Adrenal gland (tissue), 12 donors: ENCODE results near the gene GIGYF2. TPM values are rescaled to one million over a fixed set of nuclear protein-coding genes. Genes with fewer than 3 reads are reported as not detected.

ENCODE experiments used
- DNase-seq, 7 donors: peaks; one replicate each; pipeline ENCODE4 v3.0.0-alpha.2; 2019 to 2020
- H3K27ac ChIP-seq, 5 donors: fragments of 200-600 bp; sonication (generic) in 4 of 5; 1 replicate in 3 of 5; 2 replicates in 2 of 5; pipeline versions ENCODE4 v1.5.1 to v1.8.0; 2016 to 2020; ENCODE audit warnings: mild to moderate bottlenecking in 1 of 5
- H3K27me3 ChIP-seq: fragments of 200-600 bp; 2 replicates; pipeline ENCODE4 v1.8.0; 2021
- H3K36me3 ChIP-seq, 2 donors: fragments of 200-600 bp; replicated peaks in 1 of 2; 1 replicate in 1 of 2; 2 replicates in 1 of 2; pipeline versions ENCODE4 v1.5.1 to v1.8.0; 2018 to 2022
- H3K4me1 ChIP-seq, 2 donors: fragments of 200-600 bp; replicated peaks in 1 of 2; 1 replicate in 1 of 2; 2 replicates in 1 of 2; pipeline versions ENCODE4 v1.5.1 to v1.8.0; 2018 to 2021
- H3K4me3 ChIP-seq, 4 donors: fragments of 200-600 bp; sonication (generic) in 3 of 4; one replicate each; pipeline ENCODE4 v1.5.1; 2016 to 2018
- H3K9me3 ChIP-seq, 3 donors: fragments of 200-600 bp; sonication (generic) in 1 of 3; replicated peaks in 1 of 3; 1 replicate in 2 of 3; 2 replicates in 1 of 3; pipeline versions ENCODE4 v1.5.1 to v1.8.0; 2016 to 2021
- CTCF ChIP-seq, 6 experiments: fragments of 450-650 bp in 4 of 6; fragments of 200-600 bp in 2 of 6; sonication (generic) in 1 of 6; IDR thresholded peaks; 1 replicate in 5 of 6; 2 replicates in 1 of 6; pipeline versions ENCODE4 v1.5.1 to v1.8.0; 2016 to 2021; ENCODE audit warnings: antibody characterized with exemption in 6 of 6, mild to moderate bottlenecking in 2 of 6, moderate library complexity in 1 of 6
- POLR2A ChIP-seq, 2 donors: fragments of 450-650 bp; IDR thresholded peaks; one replicate each; pipeline ENCODE4 v1.6.1; 2017; ENCODE audit warnings: antibody characterized with exemption in 2 of 2, mild to moderate bottlenecking in 2 of 2, moderate library complexity in 1 of 2
- WGBS, 4 donors: extraction: QIAGEN DNeasy Blood & Tissue Kit in 2 of 4; methylation state at CpG; one replicate each; pipeline versions ENCODE4 v1.1.5 to v1.1.7; 2013 to 2017; 5-methylcytosine and 5-hydroxymethylcytosine counted together
- intact Hi-C, 2 donors: fragments of 100-400 bp; cut with DNase I; formaldehyde crosslinking; loops; one replicate each; pipeline versions ENCODE4 v1.14.1 to v1.15.0; 2022 to 2023
- polyA plus RNA-seq, 3 donors: library from polyadenylated mRNA; stranded (reverse); fragments of 200-250 nt in 2 of 3; fragments of 350-450 nt in 1 of 3; fragmentation: Illumina TruSeq in 1 of 3; extraction: RNeasy Lipid Tissue Mini Kit (QIAGEN cat#74804) in 1 of 3; gene quantifications; one replicate each; pipeline ENCODE4 v1.2.3, GENCODE V29; 2013 to 2014
- total RNA-seq, 9 donors: library from RNA; depleted of rRNA in 4 of 9; stranded (reverse); fragments of >200 nt in 4 of 9; fragments of 120-200 nt in 1 of 9; fragmentation: NEBNext Ultra II Directional in 1 of 9; extraction: Animal tissue kit (Norgen Biotek cat#: 25700) in 1 of 9; gene quantifications; one replicate each; pipeline versions ENCODE4 v1.1.0 to v1.2.4, GENCODE V29; 2013 to 2023
- donor health status: healthy with polysubstance abuse.
- donor health status: Bipolar disorder and iron deficiency.
- donor health status: DM: yes; HTN: yes; CAD: no.
- donor health status: DM: no; HTN: no; CAD: no.
- donor health status: DM: no; HTN: no; CAD: no.
- donor health status: DM: yes; HTN: yes; CAD: no.

The GIGYF2 gene
- total and polyA plus RNA-seq, 12 donors, result 13.5 to 93.7 (median 65.4) TPM

DNA sequence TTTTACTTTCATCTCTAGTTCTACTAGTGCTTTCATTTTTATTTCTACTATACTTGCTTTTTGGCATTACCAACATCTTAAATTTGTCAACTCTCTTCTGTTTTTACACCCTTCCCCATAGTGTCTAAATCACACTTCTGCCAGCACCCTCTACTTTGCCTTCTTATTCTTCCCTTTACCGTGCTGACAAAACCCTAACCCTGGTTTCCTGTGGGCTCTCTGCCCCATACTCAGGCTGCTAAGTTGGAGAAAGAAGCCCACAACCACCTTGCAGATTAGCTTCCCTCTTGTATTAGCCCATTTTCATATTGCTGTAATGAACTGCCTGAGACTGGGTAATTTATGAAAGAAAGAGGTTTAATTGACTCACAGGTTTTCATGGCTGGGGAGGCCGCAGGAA lies 24.8 kb downstream of the GIGYF2 start:
- 76 to 86% (median 82%) methylated on average over 2 of the region's 2 CpGs for WGBS, 4 donors
- peaks cover 0 to 25% of the 10 kb centered on the region in 2 donors for H3K4me1 ChIP-seq
- no peaks in the 10 kb centered on the region for H3K27me3 ChIP-seq
- no peak for DNase-seq
- H3K4me3 ChIP-seq, result no peak overlapping the region
- intact Hi-C loops, result no loop called here
- H3K9me3 ChIP-seq, result no peaks in the 10 kb centered on the region
- H3K27ac ChIP-seq, result no peak overlapping the region
- TF ChIP-seq CTCF (IDR thresholded peaks at IDR 0.05), result no peak
- TF ChIP-seq POLR2A (IDR thresholded peaks at IDR 0.05), result no peak
- peaks cover 0 to 8% of the 10 kb centered on the region in 2 donors for H3K36me3 ChIP-seq

DNA sequence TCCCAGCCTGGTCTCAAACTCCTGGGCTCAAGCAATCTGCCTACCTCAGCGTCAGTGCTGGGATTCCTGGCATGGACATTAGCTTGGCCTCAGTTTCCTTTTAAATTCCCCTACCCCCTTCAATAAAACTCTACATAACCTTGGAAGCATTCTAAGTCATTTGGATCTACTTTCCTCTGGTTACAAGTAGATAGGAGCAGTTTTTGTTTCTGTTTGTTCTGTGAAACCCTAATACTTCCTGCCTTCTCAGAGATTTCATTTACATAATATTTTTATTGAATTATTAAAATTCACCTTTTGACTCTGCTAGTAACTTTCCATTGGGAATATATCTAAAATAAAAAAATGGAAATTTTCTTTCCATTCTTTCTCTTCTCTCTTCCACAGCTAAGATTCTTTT lies 25.9 kb downstream of the GIGYF2 start:
- WGBS, 4 donors, result 77 to 96% (median 83%) methylated on average over 1 of the region's 1 CpG
- H3K27ac ChIP-seq, result peak overlapping the region in 1 of 5 donors; percentile 20
- TF ChIP-seq CTCF (IDR thresholded peaks at IDR 0.05) (no peak), POLR2A (IDR thresholded peaks at IDR 0.05) (no peak)
- no peak for DNase-seq
- H3K4me3 ChIP-seq, result no peak overlapping the region
- H3K36me3 ChIP-seq, result peaks cover 0 to 8% of the 10 kb centered on the region in 2 donors
- peaks cover 0 to 25% of the 10 kb centered on the region in 2 donors for H3K4me1 ChIP-seq
- no peaks in the 10 kb centered on the region for H3K9me3 ChIP-seq
- no peaks in the 10 kb centered on the region for H3K27me3 ChIP-seq
- intact Hi-C loops, result no loop called here

DNA sequence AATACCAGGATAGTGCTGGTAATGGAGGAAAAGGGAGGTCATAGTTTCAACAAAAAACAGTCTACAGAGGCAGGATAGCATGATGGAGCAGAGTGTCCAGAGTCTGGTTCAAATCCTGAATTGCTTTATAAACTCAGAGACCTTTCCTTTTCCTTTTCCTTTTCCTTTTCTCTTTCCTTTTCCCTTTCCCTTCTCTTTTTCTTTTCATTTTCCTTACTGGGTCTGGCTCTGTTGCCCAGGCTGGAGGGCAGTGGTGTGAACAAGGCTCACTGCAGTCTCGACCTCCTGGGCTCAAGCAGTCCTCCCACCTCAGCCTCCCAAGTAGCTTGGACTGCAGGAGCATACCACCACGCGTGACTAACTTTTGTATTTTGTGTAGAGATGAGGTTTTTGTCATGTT lies 31.7 kb downstream of the GIGYF2 start:
- TF ChIP-seq POLR2A (IDR thresholded peaks at IDR 0.05) (no peak), CTCF (IDR thresholded peaks at IDR 0.05) (no peak)
- H3K4me3 ChIP-seq, result no peak overlapping the region
- intact Hi-C loops, result no loop called here
- no peak overlapping the region for H3K27ac ChIP-seq
- no peaks in the 10 kb centered on the region for H3K9me3 ChIP-seq
- no peaks in the 10 kb centered on the region for H3K27me3 ChIP-seq
- H3K36me3 ChIP-seq, result peaks cover 0 to 15% of the 10 kb centered on the region in 2 donors
- peaks cover 9 to 15% of the 10 kb centered on the region in 2 donors for H3K4me1 ChIP-seq
- DNase-seq, result no peak
- 93 to 98% (median 95%) methylated on average over 3 of the region's 3 CpGs for WGBS, 4 donors

- no peak for DNase-seq
- WGBS, 4 donors, result 56 to 65% (median 59%) methylated on average over 2 of the region's 2 CpGs
- Histone ChIP-seq H3K4me3 (no peak overlapping the region), H3K27ac (peak overlapping the region in 1 of 5 donors; percentile 3), H3K9me3 (no peaks in the 10 kb centered on the region), H3K36me3 (peaks cover 0 to 27% of the 10 kb centered on the region in 2 donors), H3K4me1 (peaks cover 9 to 15% of the 10 kb centered on the region in 2 donors), H3K27me3 (no peaks in the 10 kb centered on the region)
- intact Hi-C loops, result no loop called here
- TF ChIP-seq POLR2A (IDR thresholded peaks at IDR 0.05), result no peak
- TF ChIP-seq CTCF (IDR thresholded peaks at IDR 0.05), result no peak
Measured at GRCh38 chr2:232731470-232731869, 34.3 kb downstream of the GIGYF2 start.
